Suprapubic skin (tissue), 4 donors: Measurements from ENCODE around the gene REV1. TPM values are rescaled to one million over a fixed set of nuclear protein-coding genes. Genes with fewer than 3 reads are reported as not detected.

Source experiments
- DNase-seq, 2 donors: peaks; one replicate each; pipeline ENCODE4 v3.0.0-alpha.2; 2019; ENCODE audit warnings: low spot score in 2 of 2
- H3K27ac ChIP-seq: fragments of 200-600 bp; sonication (generic); one replicate; pipeline ENCODE4 v1.5.1; 2019
- H3K27me3 ChIP-seq: fragments of 200-600 bp; sonication (generic); one replicate; pipeline ENCODE4 v1.5.1; 2019
- H3K36me3 ChIP-seq: fragments of 200-600 bp; sonication (generic); one replicate; pipeline ENCODE4 v1.5.1; 2019
- H3K4me1 ChIP-seq: fragments of 200-600 bp; sonication (generic); one replicate; pipeline ENCODE4 v1.5.1; 2019
- H3K4me3 ChIP-seq: fragments of 200-600 bp; sonication (generic); one replicate; pipeline ENCODE4 v1.5.1; 2019; ENCODE audit warnings: mild to moderate bottlenecking
- H3K9me3 ChIP-seq: fragments of 200-600 bp; sonication (generic); one replicate; pipeline ENCODE4 v1.5.1; 2019
- EP300 ChIP-seq: sonication (generic); formaldehyde crosslinking; IDR thresholded peaks from one replicate; pipeline ENCODE4 v1.6.1; 2017; ENCODE audit warnings: antibody characterized with exemption
- POLR2A ChIP-seq, 2 donors: fragments of 450-650 bp; IDR thresholded peaks; one replicate each; pipeline ENCODE4 v1.6.1; 2017; ENCODE audit warnings: antibody characterized with exemption in 2 of 2, mild to moderate bottlenecking in 2 of 2, moderate library complexity in 2 of 2
- POLR2AphosphoS5 ChIP-seq, 3 donors: sonication (generic); formaldehyde crosslinking; IDR thresholded peaks; one replicate each; pipeline ENCODE4 v1.6.1; 2017; ENCODE audit warnings: antibody characterized with exemption in 3 of 3
- WGBS: methylation state at CpG from one replicate; pipeline ENCODE4 v1.1.5; 2018; 5-methylcytosine and 5-hydroxymethylcytosine counted together
- total RNA-seq, 4 donors: library from RNA; depleted of rRNA; stranded (reverse); fragments of >200 nt; gene quantifications; one replicate each; pipeline ENCODE4 v1.1.0, GENCODE V29; 2016
- TF ChIP-seq, protein P1 (sequence below), 2 donors: fragments of 200-600 bp in 1 of 2; fragments of 450-650 bp in 1 of 2; sonication (generic) in 1 of 2; IDR thresholded peaks; one replicate each; pipeline ENCODE4 v1.5.1; 2016 to 2019; ENCODE audit warnings: antibody characterized with exemption in 2 of 2, mild to moderate bottlenecking in 1 of 2, moderate library complexity in 1 of 2

The REV1 gene
- total RNA-seq, 4 donors from 2014 or later: 43.1 to 99.9 (median 53.5) TPM

DNA sequence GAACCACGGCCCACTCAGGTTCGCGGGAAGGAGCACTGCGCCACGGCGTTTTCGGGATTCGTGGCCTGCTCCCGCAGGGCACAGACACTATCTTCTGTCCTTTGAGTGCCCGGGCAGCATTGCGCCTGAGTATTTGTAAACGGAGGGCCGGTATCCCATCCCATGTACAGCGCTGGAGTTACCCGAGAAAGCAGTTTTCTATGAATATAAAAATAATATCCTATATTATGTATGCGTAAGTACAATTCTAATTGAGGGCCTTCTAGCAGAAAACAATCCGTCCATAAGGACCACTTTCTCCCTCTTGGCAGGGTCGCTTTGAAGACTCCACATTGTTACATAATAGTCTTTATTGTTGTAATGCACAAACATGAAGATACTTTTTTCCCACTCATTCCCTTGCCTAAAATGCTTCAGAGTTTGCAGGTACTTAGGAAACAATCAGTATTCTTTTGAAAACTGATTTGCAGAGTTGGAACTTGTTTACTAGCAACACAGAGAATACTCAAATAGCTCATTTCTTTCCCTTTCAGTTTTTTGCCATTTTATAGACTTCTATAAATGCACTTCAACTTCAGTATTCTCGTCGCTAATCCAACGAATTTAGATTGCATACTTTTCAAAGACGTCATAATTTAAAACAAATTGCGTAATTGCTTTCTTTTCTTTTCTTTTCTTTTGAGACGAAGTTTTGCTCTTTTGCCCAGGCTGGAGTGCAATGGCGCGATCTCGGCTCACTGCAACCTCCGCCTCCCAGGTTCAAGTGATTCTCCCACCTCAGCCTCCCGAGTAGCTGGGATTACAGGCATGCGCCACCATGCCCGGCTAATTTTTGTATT is 1.0 kb upstream of the REV1 start:
- Histone ChIP-seq H3K9me3 (no peaks in the 10 kb centered on the region), H3K27me3 (no peaks in the 10 kb centered on the region), H3K27ac (peak overlapping the region; percentile 99), H3K4me3 (peak overlapping the region; percentile 94), H3K4me1 (peaks cover 18% of the 10 kb centered on the region), H3K36me3 (no peaks in the 10 kb centered on the region)
- WGBS: 33% methylated on average over 31 of the region's 31 CpGs
- TF ChIP-seq POLR2AphosphoS5 (IDR thresholded peaks at IDR 0.05) (peak in 1 of 3 donors; percentile 4), EP300 (no peak)
- TF ChIP-seq, protein P1, sequence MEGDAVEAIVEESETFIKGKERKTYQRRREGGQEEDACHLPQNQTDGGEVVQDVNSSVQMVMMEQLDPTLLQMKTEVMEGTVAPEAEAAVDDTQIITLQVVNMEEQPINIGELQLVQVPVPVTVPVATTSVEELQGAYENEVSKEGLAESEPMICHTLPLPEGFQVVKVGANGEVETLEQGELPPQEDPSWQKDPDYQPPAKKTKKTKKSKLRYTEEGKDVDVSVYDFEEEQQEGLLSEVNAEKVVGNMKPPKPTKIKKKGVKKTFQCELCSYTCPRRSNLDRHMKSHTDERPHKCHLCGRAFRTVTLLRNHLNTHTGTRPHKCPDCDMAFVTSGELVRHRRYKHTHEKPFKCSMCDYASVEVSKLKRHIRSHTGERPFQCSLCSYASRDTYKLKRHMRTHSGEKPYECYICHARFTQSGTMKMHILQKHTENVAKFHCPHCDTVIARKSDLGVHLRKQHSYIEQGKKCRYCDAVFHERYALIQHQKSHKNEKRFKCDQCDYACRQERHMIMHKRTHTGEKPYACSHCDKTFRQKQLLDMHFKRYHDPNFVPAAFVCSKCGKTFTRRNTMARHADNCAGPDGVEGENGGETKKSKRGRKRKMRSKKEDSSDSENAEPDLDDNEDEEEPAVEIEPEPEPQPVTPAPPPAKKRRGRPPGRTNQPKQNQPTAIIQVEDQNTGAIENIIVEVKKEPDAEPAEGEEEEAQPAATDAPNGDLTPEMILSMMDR (IDR thresholded peaks at IDR 0.05): no peak
- DNase-seq: no peak

DNA sequence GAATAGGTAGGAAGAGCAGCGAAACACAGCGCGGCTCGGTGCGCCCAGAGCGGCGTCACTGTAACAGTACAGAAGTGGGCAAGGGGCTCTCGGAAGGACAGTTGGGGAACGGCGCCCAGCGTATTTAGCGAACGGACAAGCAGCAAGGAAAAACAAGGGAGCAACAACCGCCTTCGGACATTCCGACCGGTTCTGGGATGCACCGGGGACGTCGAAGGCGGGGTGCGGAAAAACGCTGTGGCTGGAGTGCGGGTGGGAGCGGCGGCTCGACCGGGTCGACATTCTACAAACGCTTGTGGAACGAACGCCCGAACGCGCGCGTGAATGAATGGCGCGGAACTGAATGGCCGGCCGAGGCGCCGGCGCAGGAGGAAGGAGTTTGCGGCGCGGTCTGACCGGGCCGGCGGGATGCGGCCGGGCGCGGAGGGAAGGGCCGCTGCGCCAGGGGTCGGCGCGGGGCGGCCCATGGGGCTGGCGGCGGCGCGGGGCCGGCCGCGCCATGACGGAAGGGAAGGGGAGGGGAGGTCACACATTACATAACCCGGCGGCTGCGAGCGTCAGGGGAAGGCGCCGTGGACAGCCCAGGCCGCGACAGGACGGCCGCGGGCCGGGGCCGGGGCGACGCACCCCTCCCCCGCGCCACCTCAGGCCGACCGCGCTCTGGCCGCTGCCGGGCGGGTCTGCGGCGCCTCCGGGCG is 605 bp downstream of the REV1 start:
- TF ChIP-seq, protein P1 (IDR thresholded peaks at IDR 0.05): no peak
- TF ChIP-seq POLR2AphosphoS5 (IDR thresholded peaks at IDR 0.05) (no peak), EP300 (no peak), POLR2A (IDR thresholded peaks at IDR 0.05) (peak in 1 of 2 donors; percentile 34)
- Histone ChIP-seq H3K4me1 (peaks cover 34% of the 10 kb centered on the region), H3K9me3 (no peaks in the 10 kb centered on the region), H3K36me3 (no peaks in the 10 kb centered on the region), H3K27ac (peak overlapping the region; percentile 99), H3K27me3 (no peaks in the 10 kb centered on the region), H3K4me3 (peak overlapping the region; percentile 94)
- under 1% methylated on average over 51 of the region's 95 CpGs for WGBS
- peak; percentile 77 to 84 for DNase-seq

GRCh38 chr2:99488539-99489062 is 1.2 kb downstream of the REV1 start:
- DNase-seq: no peak
- 4% methylated on average over 8 of the region's 8 CpGs for WGBS
- Histone ChIP-seq H3K4me3 (peak overlapping the region; percentile 94), H3K9me3 (no peaks in the 10 kb centered on the region), H3K4me1 (peaks cover 40% of the 10 kb centered on the region), H3K27ac (peak overlapping the region; percentile 99), H3K27me3 (no peaks in the 10 kb centered on the region), H3K36me3 (no peaks in the 10 kb centered on the region)
- TF ChIP-seq EP300 (no peak), POLR2AphosphoS5 (IDR thresholded peaks at IDR 0.05) (no peak), POLR2A (IDR thresholded peaks at IDR 0.05) (no peak)
- TF ChIP-seq, protein P1 (IDR thresholded peaks at IDR 0.05): no peak

DNA sequence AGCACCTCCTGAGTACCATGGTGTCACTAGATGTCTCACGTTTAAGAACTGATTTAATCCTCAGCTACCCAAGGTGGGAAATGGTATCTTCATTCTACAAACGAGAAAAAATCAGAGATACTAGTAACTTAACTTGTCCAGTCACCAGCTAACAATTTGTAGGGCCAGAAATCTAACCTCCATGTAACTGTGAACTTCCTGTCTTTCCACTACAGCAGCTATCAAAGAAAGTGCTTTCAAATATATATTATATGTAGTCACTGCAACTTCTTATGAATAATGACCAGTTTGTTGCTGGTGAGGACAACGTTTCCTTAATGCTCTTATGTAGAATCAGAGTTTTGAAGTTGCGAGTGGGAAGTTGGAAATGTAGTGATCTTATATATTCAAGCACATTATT is 1.9 kb downstream of the REV1 start:
- 53% methylated on average over 4 of the region's 4 CpGs for WGBS
- TF ChIP-seq POLR2AphosphoS5 (IDR thresholded peaks at IDR 0.05): no peak
- no peak for TF ChIP-seq EP300
- TF ChIP-seq, protein P1 (IDR thresholded peaks at IDR 0.05): no peak
- TF ChIP-seq POLR2A (IDR thresholded peaks at IDR 0.05): no peak
- Histone ChIP-seq H3K36me3 (no peaks in the 10 kb centered on the region), H3K4me1 (peaks cover 45% of the 10 kb centered on the region), H3K9me3 (no peaks in the 10 kb centered on the region), H3K4me3 (no peak overlapping the region), H3K27me3 (no peaks in the 10 kb centered on the region), H3K27ac (no peak overlapping the region)
- no peak for DNase-seq

DNA sequence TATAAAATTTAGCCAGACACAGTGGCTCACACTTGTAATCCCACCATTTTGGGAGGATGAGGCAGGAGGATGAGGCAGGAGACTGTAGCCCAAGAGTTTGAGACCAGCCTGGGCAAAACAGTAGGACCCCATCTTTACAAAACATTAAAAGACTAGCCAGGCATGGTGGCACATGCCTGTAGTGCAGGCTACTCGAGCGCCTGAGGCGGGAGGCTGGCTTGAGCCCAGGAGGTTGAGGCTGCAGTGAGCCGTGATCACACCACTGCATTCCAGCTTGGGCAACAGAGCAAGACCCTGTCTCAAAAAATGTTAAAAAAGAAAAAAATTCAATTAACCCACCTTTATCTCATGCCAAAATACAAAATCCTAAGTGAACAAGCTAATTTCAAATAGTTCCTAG is 4.0 kb downstream of the REV1 start:
- TF ChIP-seq, protein P1 (IDR thresholded peaks at IDR 0.05): no peak
- TF ChIP-seq POLR2A (IDR thresholded peaks at IDR 0.05): no peak
- TF ChIP-seq EP300: no peak
- TF ChIP-seq POLR2AphosphoS5 (IDR thresholded peaks at IDR 0.05): no peak
- DNase-seq: no peak
- Histone ChIP-seq H3K27ac (no peak overlapping the region), H3K4me1 (peaks cover 58% of the 10 kb centered on the region), H3K9me3 (no peaks in the 10 kb centered on the region), H3K27me3 (no peaks in the 10 kb centered on the region), H3K4me3 (no peak overlapping the region), H3K36me3 (no peaks in the 10 kb centered on the region)
- 78% methylated on average over 4 of the region's 4 CpGs for WGBS
